H1 (cell line): ENCODE results near the gene WDR5. TPM values are rescaled to one million over a fixed set of nuclear protein-coding genes. Genes with fewer than 3 reads are reported as not detected.
A peak's percentile ranks its signal among the peaks of the same experiment; 100 is the strongest.

Source experiments
- CTCF ChIA-PET: fragments of 300-600 bp; sonication (Branson Sonifier 250); formaldehyde crosslinking; loops from one replicate; lab custom pipeline; 2021; ENCODE audit not compliant: partially characterized antibody; lab: Charles Lee
- POLR2A ChIA-PET: fragments of 300-600 bp; sonication (Branson Sonifier 250); formaldehyde crosslinking; loops from one replicate; lab custom pipeline; 2021; ENCODE audit warnings: inconsistent platforms; ENCODE audit not compliant: partially characterized antibody; lab: Charles Lee
- DNase-seq, 2 experiments: peaks; one replicate each; pipeline versions ENCODE4 v3.0.0 to v3.0.0-alpha.2; 2010 to 2022; ENCODE audit warnings: low spot score in 2 of 2, low read depth in 1 of 2, mixed read lengths in 1 of 2
- FAIRE-seq: peaks from 2 replicates; lab custom pipeline; 2011; peaks lifted over from hg19 to GRCh38; lab: Jason Lieb, UNC
- H2AFZ ChIP-seq: 2 replicates; pipeline ENCODE4 v1.8.1; 2012; ENCODE audit warnings: low read length, inconsistent platforms
- H2AK5ac ChIP-seq: 2 replicates; pipeline ENCODE4 v1.6.1; 2013; ENCODE audit warnings: low read depth, low read length
- H2BK120ac ChIP-seq: replicated peaks from 2 replicates; pipeline ENCODE3; 2013; ENCODE audit warnings: low read depth, low read length, inconsistent platforms
- H2BK12ac ChIP-seq: 2 replicates; pipeline ENCODE4 v1.6.1; 2013; ENCODE audit warnings: low read depth, low read length
- H2BK15ac ChIP-seq: 2 replicates; pipeline ENCODE4 v1.6.1; 2013; ENCODE audit warnings: low read length
- H2BK20ac ChIP-seq: 2 replicates; pipeline ENCODE4 v1.6.1; 2013; ENCODE audit warnings: low read length
- H2BK5ac ChIP-seq: 2 replicates; pipeline ENCODE4 v1.6.1; 2013; ENCODE audit warnings: low read depth, low read length
- H3K14ac ChIP-seq: 2 replicates; pipeline ENCODE4 v1.6.1; 2013; ENCODE audit warnings: inconsistent platforms; ENCODE audit not compliant: insufficient read length
- H3K18ac ChIP-seq: 2 replicates; pipeline ENCODE4 v1.6.1; 2013; ENCODE audit warnings: low read length; ENCODE audit errors: extremely low read depth
- H3K23ac ChIP-seq: 2 replicates; pipeline ENCODE4 v1.6.1; 2013; ENCODE audit warnings: inconsistent platforms; ENCODE audit not compliant: insufficient read length
- H3K23me2 ChIP-seq: 2 replicates; pipeline ENCODE4 v1.6.1; 2013; ENCODE audit warnings: low read depth, low read length
- H3K27ac ChIP-seq: 2 replicates; pipeline ENCODE4 v1.6.1; 2011; ENCODE audit warnings: low read depth, low read length, inconsistent platforms
- H3K27me3 ChIP-seq, 4 experiments: replicated peaks in 1 of 4; 1 replicate in 1 of 4; 2 replicates in 3 of 4; pipeline versions ENCODE4 v1.6.1 to v1.8.1; 2011 to 2013; ENCODE audit warnings: low read length in 3 of 4, mild to moderate bottlenecking in 3 of 4, inconsistent platforms in 2 of 4, mixed read lengths in 2 of 4, moderate library complexity in 1 of 4; ENCODE audit not compliant: control insufficient read depth in 3 of 4, insufficient read depth in 3 of 4; ENCODE audit errors: extremely low read depth in 1 of 4
- H3K36me3 ChIP-seq, 4 experiments: 2 replicates each; pipeline versions ENCODE4 v1.6.1 to v1.8.1; 2011 to 2013; ENCODE audit warnings: mild to moderate bottlenecking in 4 of 4, low read length in 3 of 4, moderate library complexity in 2 of 4, control low read depth in 1 of 4, inconsistent platforms in 1 of 4; ENCODE audit not compliant: insufficient read depth in 4 of 4, control insufficient read depth in 2 of 4
- H3K4ac ChIP-seq: replicated peaks from 2 replicates; pipeline ENCODE3; 2013; ENCODE audit warnings: low read length, low read depth, mixed read lengths, inconsistent platforms; ENCODE audit not compliant: insufficient read length
- H3K4me1 ChIP-seq, 4 experiments: replicated peaks in 1 of 4; 1 replicate in 1 of 4; 2 replicates in 3 of 4; pipeline versions ENCODE4 v1.6.1 to v1.8.1; 2011 to 2013; ENCODE audit warnings: low read length in 3 of 4, inconsistent platforms in 2 of 4, mixed read lengths in 1 of 4; ENCODE audit not compliant: insufficient read depth in 4 of 4, control insufficient read depth in 3 of 4
- H3K4me2 ChIP-seq, 2 experiments: 2 replicates each; pipeline versions ENCODE4 v1.6.1 to v1.8.1; 2011 to 2013; ENCODE audit warnings: low read depth in 2 of 2, low read length in 2 of 2, control low read depth in 1 of 2, inconsistent platforms in 1 of 2, mild to moderate bottlenecking in 1 of 2; ENCODE audit not compliant: insufficient read depth in 1 of 2
- H3K4me3 ChIP-seq, 4 experiments: fragments of 200-600, 300-600 bp in 1 of 4; sonication (generic), shearing (Covaris generic), sonication (Bioruptor Twin) in 1 of 4; 2 replicates each; pipeline versions ENCODE4 v1.5.1 to v1.8.1; 2011 to 2016; ENCODE audit warnings: low read length in 4 of 4, low read depth in 3 of 4, control low read depth in 2 of 4, inconsistent platforms in 2 of 4, mild to moderate bottlenecking in 2 of 4, mixed read lengths in 1 of 4, moderate library complexity in 1 of 4; ENCODE audit not compliant: insufficient read depth in 2 of 4; ENCODE audit errors: extremely low read depth in 1 of 4
- H3K56ac ChIP-seq: replicated peaks from 2 replicates; pipeline ENCODE3; 2013; ENCODE audit warnings: low read depth, mild to moderate bottlenecking, mixed read lengths, low read length, inconsistent platforms; ENCODE audit not compliant: insufficient read length
- H3K79me1 ChIP-seq: 2 replicates; pipeline ENCODE4 v1.6.1; 2013; ENCODE audit warnings: low read depth, low read length, control low read depth
- H3K79me2 ChIP-seq, 2 experiments: 2 replicates each; pipeline versions ENCODE4 v1.6.1 to v1.8.1; 2012 to 2013; ENCODE audit warnings: low read length in 2 of 2, mild to moderate bottlenecking in 2 of 2, inconsistent platforms in 1 of 2; ENCODE audit not compliant: insufficient read depth in 2 of 2, control insufficient read depth in 1 of 2
- H3K9ac ChIP-seq, 4 experiments: replicated peaks in 1 of 4; 1 replicate in 1 of 4; 2 replicates in 3 of 4; pipeline versions ENCODE4 v1.6.1 to v1.8.1; 2011 to 2013; ENCODE audit warnings: low read depth in 3 of 4, low read length in 3 of 4, control low read depth in 2 of 4, mild to moderate bottlenecking in 2 of 4, moderate library complexity in 2 of 4, inconsistent platforms in 1 of 4; ENCODE audit errors: extremely low read depth in 1 of 4
- H3K9me3 ChIP-seq, 2 experiments: 2 replicates each; pipeline versions ENCODE4 v1.6.1 to v1.8.1; 2012 to 2013; ENCODE audit warnings: mild to moderate bottlenecking in 2 of 2, moderate library complexity in 2 of 2, control low read depth in 1 of 2, inconsistent platforms in 1 of 2, low read depth in 1 of 2, low read length in 1 of 2, mixed read lengths in 1 of 2; ENCODE audit not compliant: insufficient read depth in 2 of 2
- H4K20me1 ChIP-seq, 2 experiments: replicated peaks in 1 of 2; 2 replicates each; pipeline versions ENCODE3 to v1.8.1; 2011 to 2013; ENCODE audit warnings: inconsistent platforms in 2 of 2, low read length in 2 of 2, mild to moderate bottlenecking in 1 of 2; ENCODE audit not compliant: insufficient read depth in 2 of 2, control insufficient read depth in 1 of 2
- H4K5ac ChIP-seq: 2 replicates; pipeline ENCODE4 v1.6.1; 2013; ENCODE audit warnings: low read length, low read depth, mixed read lengths, inconsistent platforms; ENCODE audit not compliant: insufficient read length
- H4K8ac ChIP-seq: 2 replicates; pipeline ENCODE4 v1.8.0; 2013; ENCODE audit warnings: mild to moderate bottlenecking, moderate library complexity, low read length, inconsistent platforms; ENCODE audit not compliant: insufficient read depth; ENCODE audit errors: extremely low read depth
- H4K91ac ChIP-seq: replicated peaks from 2 replicates; pipeline ENCODE3; 2013; ENCODE audit warnings: low read length, mixed read lengths, inconsistent platforms; ENCODE audit not compliant: insufficient read length
- BRCA1 ChIP-seq: IDR thresholded peaks from 2 replicates; pipeline ENCODE4 v1.6.1; 2012; ENCODE audit warnings: low read depth, low read length, improper control_type of control experiment
- E2F6 ChIP-seq: IDR thresholded peaks from 2 replicates; pipeline ENCODE4 v1.6.1; 2012; ENCODE audit warnings: inconsistent platforms
- RXRA ChIP-seq: IDR thresholded peaks from 2 replicates; pipeline ENCODE4 v1.6.1; 2011; ENCODE audit warnings: low read depth, mild to moderate bottlenecking, low read length, moderate library complexity; ENCODE audit not compliant: insufficient read depth
- WGBS, 2 experiments: shearing (Covaris generic) in 1 of 2; methylation state at CpG; one replicate each; pipeline versions ENCODE4 v1.1.6 to v1.1.7; 2013 to 2015; ENCODE audit warnings: low lambda C conversion rate in 2 of 2, mixed read lengths in 2 of 2, inconsistent platforms in 1 of 2, low coverage in 1 of 2, missing lambda C conversion rate in 1 of 2; ENCODE audit not compliant: insufficient replicate concordance in 2 of 2, insufficient coverage in 1 of 2, insufficient read length in 1 of 2; ENCODE audit errors: extremely low coverage in 1 of 2, missing lambda C conversion rate in 1 of 2; 5-methylcytosine and 5-hydroxymethylcytosine counted together
- polyA plus RNA-seq, 7 experiments: library from polyadenylated mRNA; depleted of rRNA in 3 of 7; stranded (reverse) in 5 of 7; unstranded in 2 of 7; fragments of >200 nt in 5 of 7; fragments of 200-250 nt in 2 of 7; gene quantifications; 1 replicate in 5 of 7; 2 replicates in 1 of 7; 4 replicates in 1 of 7; pipeline versions ENCODE4 v1.2.1 to v1.2.3, GENCODE V29; 2011 to 2013; ENCODE audit warnings: missing spikeins in 2 of 7, mixed read lengths in 2 of 7
- total RNA-seq: library from RNA; stranded (reverse); fragmentation: NEBNext Ultra II Directional; extraction: Animal tissue kit (Norgen Biotek cat#: 25700); gene quantifications from 2 replicates; pipeline ENCODE4 v1.2.1, GENCODE V29; 2021

WDR5 gene
- total and polyA plus RNA-seq, 2 of the 8 experiments (the other 6 are each of a cell fraction or from before 2014, with no cell fraction given) = 38.4 to 68.1 TPM

- no peak overlapping the region for H3K9ac ChIP-seq
- H2BK15ac ChIP-seq = 0 out of 2 replicates have a peak overlapping the region, but pooled peaks have one; percentile 16
- no peak overlapping the region for H2BK12ac ChIP-seq
- no peaks in the 10 kb centered on the region for H3K27me3 ChIP-seq
- no peak overlapping the region for H2BK20ac ChIP-seq
- H4K8ac ChIP-seq = no peak overlapping the region; the same call in 1 of the 2 replicates
- H2BK5ac ChIP-seq = no peak overlapping the region
- H3K4me2 ChIP-seq = no peak overlapping the region
- H4K91ac ChIP-seq = no peak overlapping the region
- peaks cover 0 to 7% of the 10 kb centered on the region in 2 experiments for H4K20me1 ChIP-seq
- H3K56ac ChIP-seq = no peak overlapping the region
- H3K79me2 ChIP-seq = no peaks in the 10 kb centered on the region
- H3K23me2 ChIP-seq = peaks cover 7% of the 10 kb centered on the region; the same call in 1 of the 2 replicates
- H3K27ac ChIP-seq = no peak overlapping the region
- no peak overlapping the region for H4K5ac ChIP-seq
- no peak overlapping the region for H2AK5ac ChIP-seq
- TF ChIP-seq BRCA1 = no peak
- TF ChIP-seq RXRA = no peak
- no peak for TF ChIP-seq E2F6
- no peak overlapping the region for H3K4me3 ChIP-seq
- no peak overlapping the region for H3K4ac ChIP-seq
- H3K36me3 ChIP-seq = no peaks in the 10 kb centered on the region; a peak in 2 of 8 replicates
- peaks cover 0 to 20% (median 12%) of the 10 kb centered on the region in 4 experiments; a peak in 6 of 7 replicates for H3K4me1 ChIP-seq
- no peak for DNase-seq
- no peak overlapping the region for H2AFZ ChIP-seq
- FAIRE-seq = no peak
- no peak overlapping the region for H3K14ac ChIP-seq
- no peak overlapping the region for H3K23ac ChIP-seq
- 0 out of 2 replicates have a peak, but pooled peaks cover 2% of the 10 kb centered on the region for H3K79me1 ChIP-seq
- no peak overlapping the region for H3K18ac ChIP-seq
- WGBS, 2 experiments = 85% methylated on average over 29 of the region's 30 CpGs; no CpG with 5 or more reads in 1 of the 2 experiments
- H2BK120ac ChIP-seq = no peak overlapping the region
- ChIA-PET CTCF (interaction anchor here (1.0 to 2.5 kb wide), 5 partner anchors 8 to 270 kb away, joined by 3 to 14 read pairs (median 3); no protein-coding TSS in a partner anchor), POLR2A (no interaction called here)
- no peaks in the 10 kb centered on the region for H3K9me3 ChIP-seq
These were observed 43.1 kb downstream of the WDR5 start for GRCh38 chr9:134178768-134179551.
